ENCODE results near the gene ATP6V1G2. TPM values are rescaled to one million over a fixed set of nuclear protein-coding genes. Genes with fewer than 3 reads are reported as not detected.
A peak's percentile ranks its signal among the peaks of the same experiment; 100 is the strongest.
"Not testable (repeated sequence)": the region's sequence is repeated elsewhere in the genome, so short reads cannot be mapped to it uniquely, and the experiment has no call there.

ATP6V1G2 gene
- total RNA-seq, 1 experiment from 2014 or later = 0.14 TPM

GRCh38 chr6:31558318-31558625, 11.9 kb upstream of the ATP6V1G2 start:
- in situ Hi-C loops (cut with HindIII; ENCODE audit: low pct_unique_long_range_greater_than_20kb, low sequenced_read_pairs) = no loop called here
- DNase-seq (ENCODE audit: low read depth) = no peak

- no peak for DNase-seq (ENCODE audit: low read depth)
- in situ Hi-C loops (cut with HindIII; ENCODE audit: low pct_unique_long_range_greater_than_20kb, low sequenced_read_pairs) = no loop called here
These were observed 11.3 kb upstream of the ATP6V1G2 start for GRCh38 chr6:31557443-31558317.

GRCh38 chr6:31556307-31556706, 9.9 kb upstream of the ATP6V1G2 start:
- no peak for DNase-seq (ENCODE audit: low read depth)
- in situ Hi-C loops (cut with HindIII; ENCODE audit: low pct_unique_long_range_greater_than_20kb, low sequenced_read_pairs) = no loop called here

- in situ Hi-C loops (cut with HindIII; ENCODE audit: low pct_unique_long_range_greater_than_20kb, low sequenced_read_pairs) = not testable (repeated sequence)
- peak; percentile 39 for DNase-seq (ENCODE audit: low read depth)
These were observed 5.0 kb upstream of the ATP6V1G2 start for GRCh38 chr6:31551371-31551770.

- no peak for DNase-seq (ENCODE audit: low read depth)
- in situ Hi-C loops (cut with HindIII; ENCODE audit: low pct_unique_long_range_greater_than_20kb, low sequenced_read_pairs) = no loop called here
These were observed 2.1 kb upstream of the ATP6V1G2 start for GRCh38 chr6:31548544-31548873.

GRCh38 chr6:31547727-31548543, 1.5 kb upstream of the ATP6V1G2 start:
- in situ Hi-C loops (cut with HindIII; ENCODE audit: low pct_unique_long_range_greater_than_20kb, low sequenced_read_pairs) = no loop called here
- no peak for DNase-seq (ENCODE audit: low read depth)

GRCh38 chr6:31546958-31547726, 734 bp upstream of the ATP6V1G2 start, which contains the start of gene NFKBIL1:
NFKBIL1 (plus strand) TSS chr6:31547608; CDS start chr6:31547695, 87 bp downstream.
- in situ Hi-C loops (cut with HindIII; ENCODE audit: low pct_unique_long_range_greater_than_20kb, low sequenced_read_pairs) = no loop called here

GRCh38 chr6:31545291-31545690, 1.1 kb downstream of the ATP6V1G2 start:
- in situ Hi-C loops (cut with HindIII; ENCODE audit: low pct_unique_long_range_greater_than_20kb, low sequenced_read_pairs) = no loop called here
- DNase-seq (ENCODE audit: low read depth) = no peak

More at GRCh38 chr6:31546958-31547726, 734 bp upstream of the ATP6V1G2 start, which contains the start of gene NFKBIL1:
- DNase-seq (ENCODE audit: low read depth) = peak; percentile 91

- in situ Hi-C loops (cut with HindIII; ENCODE audit: low pct_unique_long_range_greater_than_20kb, low sequenced_read_pairs) = no loop called here
- no peak for DNase-seq (ENCODE audit: low read depth)
These were observed 1.7 kb downstream of the ATP6V1G2 start for GRCh38 chr6:31544676-31545075.

GRCh38 chr6:31543639-31544038, 2.8 kb downstream of the ATP6V1G2 start:
- in situ Hi-C loops (cut with HindIII; ENCODE audit: low pct_unique_long_range_greater_than_20kb, low sequenced_read_pairs) = no loop called here
- no peak for DNase-seq (ENCODE audit: low read depth)

GRCh38 chr6:31541658-31542521, 4.5 kb downstream of the ATP6V1G2 start, which contains the start of gene DDX39B:
DDX39B (minus strand) TSS chr6:31542003; CDS start chr6:31540532, 1,471 bp downstream.
- DNase-seq (ENCODE audit: low read depth) = peak; percentile 95
- in situ Hi-C loops (cut with HindIII; ENCODE audit: low pct_unique_long_range_greater_than_20kb, low sequenced_read_pairs) = no loop called here

GRCh38 chr6:31541059-31541657, 5.2 kb downstream of the ATP6V1G2 start:
- in situ Hi-C loops (cut with HindIII; ENCODE audit: low pct_unique_long_range_greater_than_20kb, low sequenced_read_pairs) = no loop called here
- peak; percentile 71 for DNase-seq (ENCODE audit: low read depth)

- no peak for DNase-seq (ENCODE audit: low read depth)
- in situ Hi-C loops (cut with HindIII; ENCODE audit: low pct_unique_long_range_greater_than_20kb, low sequenced_read_pairs) = no loop called here
These were observed 5.8 kb downstream of the ATP6V1G2 start for GRCh38 chr6:31540640-31541039.

- in situ Hi-C loops (cut with HindIII; ENCODE audit: low pct_unique_long_range_greater_than_20kb, low sequenced_read_pairs) = no loop called here
- DNase-seq (ENCODE audit: low read depth) = no peak
These were observed 7.5 kb downstream of the ATP6V1G2 start for GRCh38 chr6:31538805-31539400.

- no peak for DNase-seq (ENCODE audit: low read depth)
- in situ Hi-C loops (cut with HindIII; ENCODE audit: low pct_unique_long_range_greater_than_20kb, low sequenced_read_pairs) = no loop called here
These were observed 10.7 kb downstream of the ATP6V1G2 start for GRCh38 chr6:31535538-31536324.

- DNase-seq (ENCODE audit: low read depth) = no peak
- in situ Hi-C loops (cut with HindIII; ENCODE audit: low pct_unique_long_range_greater_than_20kb, low sequenced_read_pairs) = no loop called here
These were observed 11.8 kb downstream of the ATP6V1G2 start for GRCh38 chr6:31534521-31535040.
